ENCODE results near the gene EDNRB.

DNA sequence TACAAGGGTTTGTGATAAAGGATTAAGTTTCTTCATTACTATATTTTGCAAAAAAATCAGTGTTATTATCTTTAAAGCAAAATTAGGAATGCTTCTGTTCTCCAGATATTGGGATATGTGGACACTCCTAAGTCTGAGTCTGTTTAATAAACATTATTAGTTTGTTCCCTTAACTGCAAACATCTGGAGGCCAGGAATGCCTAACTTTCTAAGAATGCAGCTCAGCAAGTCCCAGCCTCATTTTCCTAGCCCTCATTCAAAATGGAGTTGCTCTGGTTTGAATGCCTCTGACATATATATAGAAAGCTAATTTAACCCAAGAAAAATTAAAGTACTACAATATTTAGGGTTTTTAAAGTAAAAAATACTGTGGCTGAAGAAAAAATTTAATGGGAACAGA is 33.6 kb upstream of the EDNRB start:
- TF ChIP-seq, protein P1, sequence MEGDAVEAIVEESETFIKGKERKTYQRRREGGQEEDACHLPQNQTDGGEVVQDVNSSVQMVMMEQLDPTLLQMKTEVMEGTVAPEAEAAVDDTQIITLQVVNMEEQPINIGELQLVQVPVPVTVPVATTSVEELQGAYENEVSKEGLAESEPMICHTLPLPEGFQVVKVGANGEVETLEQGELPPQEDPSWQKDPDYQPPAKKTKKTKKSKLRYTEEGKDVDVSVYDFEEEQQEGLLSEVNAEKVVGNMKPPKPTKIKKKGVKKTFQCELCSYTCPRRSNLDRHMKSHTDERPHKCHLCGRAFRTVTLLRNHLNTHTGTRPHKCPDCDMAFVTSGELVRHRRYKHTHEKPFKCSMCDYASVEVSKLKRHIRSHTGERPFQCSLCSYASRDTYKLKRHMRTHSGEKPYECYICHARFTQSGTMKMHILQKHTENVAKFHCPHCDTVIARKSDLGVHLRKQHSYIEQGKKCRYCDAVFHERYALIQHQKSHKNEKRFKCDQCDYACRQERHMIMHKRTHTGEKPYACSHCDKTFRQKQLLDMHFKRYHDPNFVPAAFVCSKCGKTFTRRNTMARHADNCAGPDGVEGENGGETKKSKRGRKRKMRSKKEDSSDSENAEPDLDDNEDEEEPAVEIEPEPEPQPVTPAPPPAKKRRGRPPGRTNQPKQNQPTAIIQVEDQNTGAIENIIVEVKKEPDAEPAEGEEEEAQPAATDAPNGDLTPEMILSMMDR (IDR thresholded peaks at IDR 0.05) = no peak
- TF ChIP-seq POLR2A (IDR thresholded peaks at IDR 0.05) = no peak
